Stimulated activated naive CD8-positive, alpha-beta T cell treated with anti-CD3 and anti-CD28 coated beads, Interleukin-15, Interleukin-2, amounts not matched to agents 100 U/mL and 50 U/mL, for 24 hours (primary cell): Measurements from ENCODE around the gene DIPK1C.

Experiments
- ATAC-seq: fragments of 150-1000 bp; cut with Tn5 transposase; one replicate; pipeline ENCODE4 v1.10.0; 2021
- DNase-seq: peaks from one replicate; pipeline ENCODE4 v3.0.0; 2021

DIPK1C gene

GRCh38 chr18:74482697-74483096, 25.6 kb upstream of the DIPK1C start:
- DNase-seq (no peak), ATAC-seq (no peak)

- DNase-seq, result no peak
- no peak for ATAC-seq
Measured at GRCh38 chr18:74480149-74480651, 23.1 kb upstream of the DIPK1C start.

GRCh38 chr18:74479486-74480148, 22.5 kb upstream of the DIPK1C start:
- ATAC-seq, result no peak

GRCh38 chr18:74478880-74479279, 21.8 kb upstream of the DIPK1C start:
- no peak for ATAC-seq
- DNase-seq, result no peak

More at GRCh38 chr18:74479486-74480148, 22.5 kb upstream of the DIPK1C start:
- DNase-seq, result no peak

GRCh38 chr18:74478316-74478715, 21.2 kb upstream of the DIPK1C start:
- ATAC-seq, result no peak
- DNase-seq, result no peak

GRCh38 chr18:74477771-74478170, 20.7 kb upstream of the DIPK1C start:
- DNase-seq (no peak), ATAC-seq (peak; percentile 54)

GRCh38 chr18:74476140-74476539, 19.0 kb upstream of the DIPK1C start:
- no peak for DNase-seq
- ATAC-seq, result no peak

- DNase-seq, result no peak
- no peak for ATAC-seq
Measured at GRCh38 chr18:74473976-74474640, 17.0 kb upstream of the DIPK1C start.

GRCh38 chr18:74472312-74472711, 15.2 kb upstream of the DIPK1C start:
- no peak for ATAC-seq
- no peak for DNase-seq

GRCh38 chr18:74468547-74469061, 11.5 kb upstream of the DIPK1C start:
- no peak for DNase-seq
- ATAC-seq, result no peak

- DNase-seq, result no peak
- no peak for ATAC-seq
Measured at GRCh38 chr18:74465775-74466174, 8.7 kb upstream of the DIPK1C start.

- ATAC-seq (no peak), DNase-seq (no peak)
Measured at GRCh38 chr18:74463983-74464382, 6.9 kb upstream of the DIPK1C start.

GRCh38 chr18:74463254-74463653, 6.1 kb upstream of the DIPK1C start:
- DNase-seq, result no peak

GRCh38 chr18:74460825-74461224, 3.7 kb upstream of the DIPK1C start:
- ATAC-seq (no peak), DNase-seq (no peak)

More at GRCh38 chr18:74463254-74463653, 6.1 kb upstream of the DIPK1C start:
- no peak for ATAC-seq

GRCh38 chr18:74459889-74460288, 2.8 kb upstream of the DIPK1C start:
- DNase-seq, result no peak
- no peak for ATAC-seq

GRCh38 chr18:74457725-74458421, 765 bp upstream of the DIPK1C start:
- no peak for DNase-seq
- ATAC-seq, result no peak

GRCh38 chr18:74456349-74457042, 612 bp downstream of the DIPK1C start:
- DNase-seq, result peak; percentile 9
- peak; percentile 26 for ATAC-seq

GRCh38 chr18:74456017-74456348, 1.1 kb downstream of the DIPK1C start:
- ATAC-seq, result no peak
- no peak for DNase-seq

- no peak for DNase-seq
- ATAC-seq, result no peak
Measured at GRCh38 chr18:74455386-74455785, 1.7 kb downstream of the DIPK1C start.

- ATAC-seq (no peak), DNase-seq (no peak)
Measured at GRCh38 chr18:74454279-74454751, 2.8 kb downstream of the DIPK1C start.

GRCh38 chr18:74453642-74454198, 3.4 kb downstream of the DIPK1C start:
- DNase-seq, result no peak
- no peak for ATAC-seq

- ATAC-seq (no peak), DNase-seq (no peak)
Measured at GRCh38 chr18:74453016-74453566, 4.0 kb downstream of the DIPK1C start.
